Endothelial cell of umbilical vein (primary cell): ENCODE results near the gene TMEM178B. TPM values are rescaled to one million over a fixed set of nuclear protein-coding genes. Genes with fewer than 3 reads are reported as not detected.

Experiments
- BruUV-seq: library from RNA; stranded (reverse); fragments of 400-500 nt; replicated peaks from 2 replicates; lab custom pipeline; 2021; lab: Mats Ljungman, UMichigan
- CTCF ChIA-PET: fragments of 300-600, 350-600 bp; sonication (Branson Sonifier 250); formaldehyde crosslinking; loops from one replicate; lab custom pipeline; 2021; ENCODE audit warnings: antibody characterized with exemption, inconsistent platforms; lab: Charles Lee
- POLR2A ChIA-PET: fragments of 300-600, 350-600 bp; sonication (Branson Sonifier 250); formaldehyde crosslinking; loops from one replicate; lab custom pipeline; 2021; ENCODE audit warnings: antibody characterized with exemption, inconsistent platforms; lab: Charles Lee
- DNase-seq: peaks from one replicate; pipeline ENCODE4 v3.0.0-alpha.2; 2011; ENCODE audit warnings: low read depth, low spot score
- FAIRE-seq: peaks from 2 replicates; lab custom pipeline; 2011; peaks lifted over from hg19 to GRCh38; lab: Jason Lieb, UNC
- H2AFZ ChIP-seq: 2 replicates; pipeline ENCODE4 v1.6.0; 2012; ENCODE audit warnings: low read depth, low read length, control low read depth, inconsistent platforms
- H3K27ac ChIP-seq: 2 replicates; pipeline ENCODE4 v1.5.1; 2011; ENCODE audit warnings: low read depth, mild to moderate bottlenecking, control low read depth, low read length, moderate library complexity; ENCODE audit not compliant: insufficient read depth
- H3K27me3 ChIP-seq, 2 experiments: 2 replicates each; pipeline versions ENCODE4 v1.6.0 to v1.6.1; 2011; ENCODE audit warnings: low read length in 2 of 2, mixed read lengths in 1 of 2; ENCODE audit not compliant: control insufficient read depth in 2 of 2, insufficient read depth in 2 of 2
- H3K36me3 ChIP-seq, 2 experiments: 2 replicates in 1 of 2; 3 replicates in 1 of 2; pipeline ENCODE4 v1.5.1; 2011; ENCODE audit warnings: low read length in 2 of 2, mild to moderate bottlenecking in 1 of 2, moderate library complexity in 1 of 2; ENCODE audit not compliant: control insufficient read depth in 2 of 2, insufficient read depth in 2 of 2; ENCODE audit errors: extremely low read depth in 1 of 2
- H3K4me1 ChIP-seq: 3 replicates; pipeline ENCODE4 v1.5.1; 2011; ENCODE audit warnings: mild to moderate bottlenecking, low read length; ENCODE audit not compliant: control insufficient read depth, insufficient read depth; ENCODE audit errors: extremely low read depth
- H3K4me2 ChIP-seq: 2 replicates; pipeline ENCODE4 v1.6.1; 2011; ENCODE audit warnings: low read length, control low read depth, mixed read lengths; ENCODE audit not compliant: insufficient read depth
- H3K4me3 ChIP-seq, 3 experiments: fragments of 200-600 bp in 1 of 3; sonication (generic), shearing (Covaris generic) in 1 of 3; replicated peaks in 1 of 3; 2 replicates each; pipeline ENCODE4 v1.5.1; 2011 to 2016; ENCODE audit warnings: control low read depth in 3 of 3, low read length in 3 of 3, mild to moderate bottlenecking in 2 of 3, inconsistent platforms in 1 of 3, low read depth in 1 of 3, moderate library complexity in 1 of 3; ENCODE audit not compliant: insufficient read depth in 1 of 3
- H3K79me2 ChIP-seq: 2 replicates; pipeline ENCODE4 v1.6.0; 2012; ENCODE audit warnings: low read length, inconsistent platforms; ENCODE audit not compliant: control insufficient read depth, insufficient read depth
- H3K9ac ChIP-seq: replicated peaks from 2 replicates; pipeline ENCODE3; 2011; ENCODE audit warnings: low read length, control low read depth; ENCODE audit not compliant: insufficient read depth; ENCODE audit errors: extremely low read depth
- H3K9me1 ChIP-seq: replicated peaks from 3 replicates; pipeline ENCODE4 v1.6.0; 2011; ENCODE audit warnings: mild to moderate bottlenecking, low read length; ENCODE audit not compliant: control insufficient read depth, insufficient read depth; ENCODE audit errors: extremely low read depth
- H3K9me3 ChIP-seq: replicated peaks from 2 replicates; pipeline ENCODE4 v1.5.1; 2012; ENCODE audit warnings: low read length, inconsistent platforms; ENCODE audit not compliant: control insufficient read depth, insufficient read depth
- H4K20me1 ChIP-seq: replicated peaks from 2 replicates; pipeline ENCODE3; 2011; ENCODE audit warnings: mild to moderate bottlenecking, low read length; ENCODE audit not compliant: control insufficient read depth, insufficient read depth; ENCODE audit errors: extremely low read depth
- CTCF ChIP-seq, 2 donors: IDR thresholded peaks; 1 replicate in 1 of 2; 2 replicates in 1 of 2; pipeline ENCODE4 v1.5.1; 2011; ENCODE audit warnings: low read length in 2 of 2, mild to moderate bottlenecking in 2 of 2, moderate library complexity in 2 of 2, control low read depth in 1 of 2, inconsistent platforms in 1 of 2, low read depth in 1 of 2; ENCODE audit not compliant: insufficient read depth in 1 of 2; ENCODE audit errors: extremely low read depth in 1 of 2
- EZH2 ChIP-seq: IDR thresholded peaks from 2 replicates; pipeline ENCODE4 v1.6.1; 2012; ENCODE audit warnings: borderline replicate concordance, low read depth, mild to moderate bottlenecking, moderate library complexity, low read length, inconsistent platforms; ENCODE audit not compliant: severe bottlenecking
- FOS ChIP-seq: IDR thresholded peaks from 2 replicates; pipeline ENCODE4 v1.6.1; 2011; ENCODE audit warnings: mild to moderate bottlenecking, low read length, moderate library complexity, borderline replicate concordance; ENCODE audit not compliant: insufficient read depth
- GATA2 ChIP-seq: IDR thresholded peaks from 2 replicates; pipeline ENCODE4 v1.7.0; 2011; ENCODE audit warnings: low read depth, mild to moderate bottlenecking, moderate library complexity, mixed read lengths, low read length; ENCODE audit not compliant: insufficient read length, insufficient read depth
- JUN ChIP-seq: IDR thresholded peaks from 2 replicates; pipeline ENCODE4 v1.6.1; 2011; ENCODE audit warnings: borderline replicate concordance, low read depth; ENCODE audit not compliant: insufficient read length, insufficient read depth
- MAX ChIP-seq: IDR thresholded peaks from 2 replicates; pipeline ENCODE4 v1.6.1; 2011; ENCODE audit not compliant: insufficient read depth, insufficient read length
- MYC ChIP-seq: IDR thresholded peaks from one replicate; pipeline ENCODE4 v1.6.1; 2011; ENCODE audit warnings: mild to moderate bottlenecking, low read depth, low read length
- POLR2A ChIP-seq: IDR thresholded peaks from 2 replicates; pipeline ENCODE4 v1.6.1; 2012; ENCODE audit warnings: low read depth, mild to moderate bottlenecking, control low read depth, low read length
- POLR2AphosphoS5 ChIP-seq: IDR thresholded peaks from 2 replicates; pipeline ENCODE4 v1.6.1; 2012; ENCODE audit warnings: low read depth, mild to moderate bottlenecking, control low read depth, low read length, moderate library complexity; ENCODE audit not compliant: insufficient read depth
- dilution Hi-C: fragments of 300-500 bp; cut with MboI; formaldehyde crosslinking; loops from one replicate; pipeline ENCODE4 v1.15.0; 2019; ENCODE audit warnings: low sequenced_read_pairs; ENCODE audit not compliant: extremely low pct_ligation_motif_present
- intact Hi-C: fragments of 100-400 bp; cut with micrococcal nuclease; formaldehyde crosslinking; loops from one replicate; pipeline ENCODE4 v1.10.0; 2022
- polyA plus RNA-seq, 4 experiments: library from polyadenylated mRNA; depleted of rRNA in 3 of 4; stranded (reverse) in 3 of 4; unstranded in 1 of 4; fragments of >200 nt; gene quantifications; 2 replicates each; pipeline versions ENCODE4 v1.2.1 to v1.2.3, GENCODE V29; 2011 to 2012; ENCODE audit warnings: missing spikeins in 1 of 4
- total RNA-seq: library from RNA; stranded (reverse); gene quantifications from 2 replicates; pipeline ENCODE4 v1.2.3, GENCODE V29; 2021

Gene TMEM178B
- total and polyA plus RNA-seq, 2 donors (not counting 3 experiments of a cell fraction or from before 2014, with no cell fraction given): not detected

GRCh38 chr7:141304291-141304690, 230.4 kb downstream of the TMEM178B start:
- H3K9me3 ChIP-seq: peaks cover 2% of the 10 kb centered on the region
- dilution Hi-C loops (no loop called here), intact Hi-C loops (no loop called here)
- FAIRE-seq (no peak), DNase-seq (no peak)
- H3K79me2 ChIP-seq: no peaks in the 10 kb centered on the region
- no peak for TF ChIP-seq MYC
- TF ChIP-seq EZH2: no peak
- TF ChIP-seq FOS: no peak
- no peak for TF ChIP-seq CTCF (IDR thresholded peaks at IDR 0.05; ENCODE audit: extremely low read depth in 1 of 2, insufficient read depth in 1 of 2, low read depth in 1 of 2, low read length in 2 of 2)
- no peak for TF ChIP-seq POLR2AphosphoS5
- no peak for TF ChIP-seq POLR2A
- no peak for TF ChIP-seq GATA2
- TF ChIP-seq JUN: no peak
- no peak for TF ChIP-seq MAX
- no peak overlapping the region for H3K4me2 ChIP-seq
- H3K4me3 ChIP-seq: no peak overlapping the region
- ChIA-PET POLR2A (no interaction called here), CTCF (no interaction called here)
- no peaks in the 10 kb centered on the region for H3K36me3 ChIP-seq
- H4K20me1 ChIP-seq: no peaks in the 10 kb centered on the region
- H3K4me1 ChIP-seq: no peaks in the 10 kb centered on the region
- no peaks in the 10 kb centered on the region for H3K9me1 ChIP-seq
- H3K9ac ChIP-seq: no peak overlapping the region
- H3K27ac ChIP-seq: no peak overlapping the region
- BruUV-seq: no TSS peak
- H2AFZ ChIP-seq: no peak overlapping the region
- no peaks in the 10 kb centered on the region for H3K27me3 ChIP-seq
